Measurements from ENCODE around the gene CCL7.
A peak's percentile ranks its signal among the peaks of the same experiment; 100 is the strongest.

Gene CCL7

GRCh38 chr17:34287875-34288274 lies 17.9 kb downstream of the CCL7 start:
- DNase-seq (ENCODE audit: low spot score), result no peak

DNA sequence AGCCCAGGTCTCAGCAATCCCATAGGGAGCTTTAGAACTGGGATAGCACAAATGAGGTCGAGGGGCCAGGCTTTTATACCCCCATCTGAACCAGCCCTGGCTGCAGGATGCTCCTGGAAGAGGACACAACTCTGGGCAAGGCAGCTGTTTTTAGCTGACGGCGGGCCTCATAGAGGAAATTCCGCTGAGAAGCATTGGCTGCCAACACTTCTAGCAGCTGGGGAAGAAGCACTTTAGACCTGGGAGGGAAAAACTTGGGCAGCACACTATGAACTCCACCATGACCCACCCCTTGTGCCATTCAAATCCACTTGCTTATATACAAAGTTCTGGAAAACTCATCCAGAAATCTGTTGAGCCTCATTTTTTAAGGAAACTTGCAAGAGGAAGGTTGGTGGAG lies 20.6 kb downstream of the CCL7 start:
- no peak for DNase-seq (ENCODE audit: low spot score)

DNA sequence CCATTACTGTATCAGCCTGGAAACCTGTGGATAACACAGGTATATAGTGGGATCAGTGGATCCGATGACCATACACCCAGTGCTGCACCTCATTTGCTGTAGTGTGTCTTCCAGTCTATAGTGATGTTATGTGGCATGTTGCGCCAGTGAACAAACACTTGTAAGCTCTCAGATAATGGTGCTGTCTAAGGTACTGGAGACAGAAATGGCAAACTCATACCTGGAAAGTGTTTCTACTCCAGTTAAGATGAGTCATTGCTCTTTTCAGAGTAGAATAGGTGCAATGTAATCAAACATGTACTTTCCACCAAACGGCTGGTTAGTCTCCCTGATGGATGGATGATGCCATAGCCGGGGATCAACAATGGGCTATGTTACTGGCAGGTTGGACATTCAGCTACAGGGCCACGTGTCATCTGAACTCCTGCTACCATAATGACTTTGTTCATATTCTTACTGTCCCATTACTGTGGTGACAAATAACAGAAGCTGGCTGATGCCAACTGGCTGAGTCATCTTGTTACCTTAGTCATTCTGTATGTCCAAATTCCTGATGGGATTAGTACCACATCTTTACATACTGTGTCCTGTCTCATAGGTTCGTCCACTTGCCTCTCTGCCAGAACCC lies 21.8 kb downstream of the CCL7 start:
- DNase-seq (ENCODE audit: low spot score), result peak; percentile 86

DNA sequence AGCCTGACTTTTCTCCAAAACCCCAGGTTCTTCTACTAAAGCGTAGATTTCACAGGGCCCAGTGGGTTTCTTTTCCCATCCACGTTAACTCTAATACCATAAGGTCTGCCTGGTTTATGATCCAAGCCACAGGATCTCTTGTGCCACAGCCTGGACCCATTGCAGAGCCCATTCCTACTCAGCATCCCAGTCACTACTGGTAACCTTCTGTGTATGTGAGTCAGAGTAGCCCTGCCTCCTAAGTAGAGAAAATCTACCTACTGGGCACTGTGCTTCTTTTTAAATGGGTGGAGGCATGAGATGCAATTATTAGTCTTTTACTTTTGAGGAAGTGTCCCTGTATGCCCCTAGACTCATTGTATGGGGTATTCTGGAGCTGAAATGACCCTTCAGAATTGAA lies 29.0 kb downstream of the CCL7 start:
- DNase-seq (ENCODE audit: low spot score), result peak; percentile 32

GRCh38 chr17:34299956-34300577 lies 30.0 kb downstream of the CCL7 start:
- peak; percentile 63 for DNase-seq (ENCODE audit: low spot score)

DNA sequence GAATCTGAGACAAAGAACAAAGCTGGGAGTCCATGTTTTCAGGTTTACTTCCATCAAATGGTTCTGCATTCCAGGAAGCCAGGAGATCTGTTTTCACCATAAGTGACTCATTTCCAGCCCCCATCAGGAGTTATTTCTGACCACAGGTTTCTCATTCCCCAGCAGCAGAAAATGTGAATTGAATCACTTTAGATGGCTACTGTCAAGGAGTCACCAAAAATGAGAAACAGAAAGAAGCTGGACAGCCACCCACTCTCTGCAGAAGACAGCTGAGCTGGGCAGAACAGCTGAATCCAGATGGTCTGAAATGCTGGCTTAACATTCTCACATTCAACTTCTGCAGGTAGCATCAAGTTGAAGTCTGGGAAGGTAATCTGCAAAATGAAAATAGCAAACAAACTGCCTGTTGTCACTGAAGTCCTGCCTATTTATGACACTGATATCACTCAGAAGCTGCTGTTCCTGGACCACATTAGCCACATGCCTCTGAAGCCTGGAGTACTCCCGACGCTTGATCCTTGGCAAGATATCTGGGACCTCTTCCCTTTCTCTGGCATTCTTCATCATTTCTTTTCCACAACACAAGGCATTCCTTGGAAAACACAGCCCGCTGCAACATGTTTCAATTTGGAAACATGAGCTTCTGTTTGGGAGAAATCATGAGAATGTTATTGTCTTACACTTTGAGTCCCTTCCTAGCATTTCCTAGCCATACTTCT lies 30.8 kb downstream of the CCL7 start:
- DNase-seq (ENCODE audit: low spot score), result peak; percentile 92

- DNase-seq (ENCODE audit: low spot score), result no peak
Measured at GRCh38 chr17:34301986-34302385, 32.0 kb downstream of the CCL7 start.

- no peak for DNase-seq (ENCODE audit: low spot score)
Measured at GRCh38 chr17:34302636-34303035, 32.6 kb downstream of the CCL7 start.

DNA sequence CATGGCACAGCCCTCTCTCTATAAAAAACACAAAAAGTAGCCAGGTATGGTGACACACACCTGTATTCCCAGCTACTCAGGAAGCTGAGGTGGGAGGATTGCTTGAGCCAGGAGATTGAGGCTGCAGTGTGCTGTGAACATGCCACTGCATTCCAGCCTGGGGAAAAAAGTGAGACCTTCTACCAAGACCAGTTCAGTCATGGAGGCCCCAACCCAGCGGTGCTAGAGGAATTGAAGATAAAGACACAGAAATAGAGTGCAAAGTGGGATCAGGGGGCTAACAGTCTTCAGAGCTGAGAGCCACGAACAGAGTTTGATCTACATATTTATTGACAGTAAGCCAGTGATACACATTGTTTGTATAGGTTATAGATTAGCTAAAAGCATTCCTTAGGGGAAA lies 33.6 kb downstream of the CCL7 start:
- no peak for DNase-seq (ENCODE audit: low spot score)

GRCh38 chr17:34305061-34305460 lies 35.0 kb downstream of the CCL7 start:
- no peak for DNase-seq (ENCODE audit: low spot score)

- no peak for DNase-seq (ENCODE audit: low spot score)
Measured at GRCh38 chr17:34305606-34306005, 35.6 kb downstream of the CCL7 start.

DNA sequence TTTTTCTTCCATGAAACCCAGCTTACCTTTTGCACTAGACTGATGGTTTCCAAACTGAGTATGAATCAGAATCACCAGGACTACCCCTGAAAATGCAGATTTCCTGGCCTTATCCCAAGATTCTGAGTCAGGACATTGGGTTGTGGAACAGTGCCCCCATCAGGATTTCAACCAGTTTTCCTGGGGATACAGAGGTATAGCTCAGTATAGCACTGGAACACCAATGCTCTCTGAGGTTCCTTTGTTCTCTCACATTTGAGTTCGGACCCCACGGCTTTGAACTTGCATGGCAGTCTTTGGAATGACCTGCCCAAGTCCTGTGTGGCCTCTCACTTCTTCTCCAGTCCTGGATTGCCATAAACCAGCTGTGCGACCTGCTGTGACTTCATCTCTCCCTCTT lies 36.4 kb downstream of the CCL7 start:
- DNase-seq (ENCODE audit: low spot score), result peak; percentile 76

DNA sequence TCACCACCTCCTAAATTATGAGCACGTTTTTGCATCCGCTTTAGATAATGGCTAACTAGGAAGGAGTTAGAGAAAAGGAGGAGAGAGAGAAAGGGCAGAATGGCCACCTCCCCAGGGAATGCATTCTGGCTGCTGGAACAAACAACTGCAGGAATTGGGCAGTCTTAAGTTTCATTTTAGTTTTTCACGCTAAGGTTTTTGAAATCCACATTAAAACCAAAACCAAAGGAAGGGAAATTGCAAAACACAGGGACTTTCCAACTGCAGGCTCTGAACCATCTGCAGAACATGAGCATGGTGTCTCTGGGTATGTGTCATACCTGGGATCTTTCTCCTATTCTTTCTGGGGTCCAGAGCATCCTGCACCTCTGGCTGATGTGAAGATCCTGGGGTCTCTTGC lies 37.1 kb downstream of the CCL7 start:
- DNase-seq (ENCODE audit: low spot score), result peak; percentile 7

DNA sequence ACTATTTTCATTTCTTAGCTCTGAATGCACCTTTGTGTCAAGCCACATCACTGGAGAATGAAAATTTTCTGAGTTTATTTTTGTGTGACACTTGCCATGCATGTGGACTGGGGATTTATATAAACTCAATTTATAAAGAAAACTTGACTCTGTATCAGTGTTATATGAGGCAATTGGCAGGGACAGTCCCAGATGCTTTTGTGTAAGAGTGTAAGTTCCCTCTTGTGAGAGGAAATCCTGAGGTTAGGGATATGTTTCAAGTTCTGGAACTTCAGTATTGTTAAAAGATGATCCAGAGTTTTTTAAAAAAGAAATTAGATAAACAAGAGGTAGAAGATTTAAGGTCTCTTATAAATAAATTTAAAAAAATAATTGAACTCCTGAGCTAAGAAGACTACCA lies 38.4 kb downstream of the CCL7 start:
- DNase-seq (ENCODE audit: low spot score), result no peak

DNA sequence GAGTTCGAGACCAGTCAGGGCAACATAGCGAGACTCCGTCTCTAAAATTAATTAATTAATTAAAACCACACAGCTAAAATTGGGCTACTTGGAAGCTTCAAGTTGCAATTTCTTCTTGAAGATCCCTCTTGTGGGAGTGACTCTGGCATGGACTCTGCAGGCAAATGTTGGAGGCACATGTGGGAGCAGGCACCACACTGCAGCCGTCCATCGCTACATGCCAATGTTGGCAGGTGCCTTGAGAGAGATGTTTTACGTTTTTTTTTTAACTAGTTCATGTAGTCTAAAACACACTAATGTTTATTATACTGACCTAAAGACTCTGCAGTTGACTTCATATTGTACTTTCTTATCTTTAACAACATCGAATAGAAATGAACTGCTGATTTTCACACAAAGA lies 41.3 kb downstream of the CCL7 start:
- DNase-seq (ENCODE audit: low spot score), result no peak

DNA sequence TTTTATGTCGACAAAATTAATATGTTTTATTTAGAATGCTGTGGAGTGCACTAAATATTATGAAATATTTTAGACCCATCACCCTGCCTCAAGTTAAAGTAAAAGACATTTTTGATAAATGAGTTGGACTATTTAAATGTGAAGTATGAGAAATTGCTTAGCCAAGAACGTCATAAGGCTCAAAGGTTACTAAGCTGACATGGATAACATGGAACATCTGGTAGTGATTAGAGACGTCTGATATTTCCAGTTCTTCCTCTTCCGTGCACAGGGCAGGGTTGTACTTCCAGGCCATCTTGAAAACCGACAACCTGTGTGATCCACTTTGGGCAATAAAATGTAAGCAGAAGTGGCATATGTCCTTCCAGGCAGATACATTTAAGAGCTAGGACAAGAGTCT lies 42.1 kb downstream of the CCL7 start:
- DNase-seq (ENCODE audit: low spot score), result no peak

DNA sequence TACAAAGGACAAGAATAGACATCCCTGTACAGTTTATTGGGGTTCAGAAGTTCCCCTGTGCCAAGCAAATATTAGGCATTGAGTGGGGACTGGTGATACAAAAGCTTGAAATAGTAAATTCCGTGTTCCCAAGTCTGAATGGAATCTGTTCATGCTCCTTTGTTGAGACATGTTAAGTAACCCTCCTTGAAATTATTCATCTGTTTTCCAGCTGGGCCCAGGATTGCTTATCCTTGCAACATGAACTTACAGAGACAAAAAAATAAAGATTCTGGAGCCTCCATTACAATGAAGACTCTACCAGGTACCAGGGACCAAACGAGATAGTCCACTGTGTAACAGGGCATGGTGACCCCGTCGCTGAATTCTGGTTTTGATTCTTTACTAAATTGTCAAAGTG lies 43.1 kb downstream of the CCL7 start:
- no peak for DNase-seq (ENCODE audit: low spot score)

DNA sequence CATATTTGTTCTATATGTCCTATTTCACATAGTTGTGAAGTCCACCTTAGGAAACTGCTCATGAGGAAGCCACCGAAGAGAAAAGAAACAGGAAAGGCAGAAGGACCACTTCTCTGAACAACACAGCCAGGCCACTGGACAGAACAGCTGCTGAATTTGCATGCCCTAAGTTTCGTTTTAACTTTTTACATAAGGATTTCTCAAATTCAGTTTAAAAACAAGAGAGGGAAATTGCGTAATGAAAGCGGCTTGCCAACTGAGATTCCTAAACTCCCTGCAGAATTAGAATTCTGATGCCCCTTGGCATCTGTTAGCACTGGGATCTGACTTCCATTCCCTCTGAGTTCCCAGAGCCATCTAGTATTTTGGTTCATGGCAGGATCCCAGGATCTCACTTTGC lies 44.3 kb downstream of the CCL7 start:
- DNase-seq (ENCODE audit: low spot score), result no peak

DNA sequence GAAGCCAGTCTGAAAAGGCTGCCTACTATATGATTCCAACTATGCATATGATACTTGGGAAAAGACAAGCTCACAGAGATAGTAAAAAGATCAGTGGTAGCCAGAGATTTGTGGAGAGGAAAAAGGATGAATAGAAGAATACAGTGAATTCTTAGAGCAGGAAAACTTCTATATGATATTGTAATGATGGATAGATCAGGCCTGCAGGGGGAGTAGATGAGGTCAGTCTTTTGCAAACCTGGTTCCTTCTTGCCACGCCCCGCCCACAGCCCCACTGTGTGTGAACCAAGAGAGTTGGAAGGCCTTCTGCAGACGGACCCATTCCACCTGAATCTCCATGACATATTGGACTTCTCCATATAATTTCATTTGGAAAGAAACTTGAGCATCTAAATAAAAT lies 48.5 kb downstream of the CCL7 start:
- DNase-seq (ENCODE audit: low spot score), result no peak

GRCh38 chr17:34319039-34319483 lies 49.0 kb downstream of the CCL7 start, which contains the start of gene CCL8:
CCL8 (plus strand) TSS chr17:34319435; CDS start chr17:34319502, 67 bp downstream.
- no peak for DNase-seq (ENCODE audit: low spot score)

All from kidney tubule cell (primary cell).